ENCODE results near the gene DPP6. TPM values are rescaled to one million over a fixed set of nuclear protein-coding genes. Genes with fewer than 3 reads are reported as not detected.
"Not testable (repeated sequence)": the region's sequence is repeated elsewhere in the genome, so short reads cannot be mapped to it uniquely, and the experiment has no call there.

The DPP6 gene
- not detected in 2 replicates for total RNA-seq

- DNase-seq (ENCODE audit: extremely low read depth, low read depth, low spot score), result not testable (repeated sequence)
Observed at GRCh38 chr7:154051643-154052529, at the start of gene DPP6. TSS of gene DPP6 (plus strand) at chr7:154052398.

- not testable (repeated sequence) for DNase-seq (ENCODE audit: extremely low read depth, low read depth, low spot score)
Observed at GRCh38 chr7:154009423-154009911, 42.7 kb upstream of the DPP6 start.

GRCh38 chr7:154010726-154011568 lies 41.3 kb upstream of the DPP6 start:
- not testable (repeated sequence) for DNase-seq (ENCODE audit: extremely low read depth, low read depth, low spot score)

- not testable (repeated sequence) for DNase-seq (ENCODE audit: extremely low read depth, low read depth, low spot score)
Observed at GRCh38 chr7:154012800-154013199, 39.4 kb upstream of the DPP6 start.

- DNase-seq (ENCODE audit: extremely low read depth, low read depth, low spot score), result not testable (repeated sequence)
Observed at GRCh38 chr7:154015636-154016035, 36.6 kb upstream of the DPP6 start.

GRCh38 chr7:154018354-154018753 lies 33.8 kb upstream of the DPP6 start:
- DNase-seq (ENCODE audit: extremely low read depth, low read depth, low spot score), result not testable (repeated sequence)

- DNase-seq (ENCODE audit: extremely low read depth, low read depth, low spot score), result not testable (repeated sequence)
Observed at GRCh38 chr7:154027805-154028204, 24.4 kb upstream of the DPP6 start.

GRCh38 chr7:154030476-154031080 lies 21.6 kb upstream of the DPP6 start:
- not testable (repeated sequence) for DNase-seq (ENCODE audit: extremely low read depth, low read depth, low spot score)

- DNase-seq (ENCODE audit: extremely low read depth, low read depth, low spot score), result not testable (repeated sequence)
Observed at GRCh38 chr7:154039466-154040165, 12.6 kb upstream of the DPP6 start.

- DNase-seq (ENCODE audit: extremely low read depth, low read depth, low spot score), result not testable (repeated sequence)
Observed at GRCh38 chr7:154050394-154050793, 1.8 kb upstream of the DPP6 start.

GRCh38 chr7:154051006-154051642 lies 1.1 kb upstream of the DPP6 start:
- DNase-seq (ENCODE audit: extremely low read depth, low read depth, low spot score), result not testable (repeated sequence)

- DNase-seq (ENCODE audit: extremely low read depth, low read depth, low spot score), result not testable (repeated sequence)
Observed at GRCh38 chr7:154052530-154053252, 493 bp downstream of the DPP6 start.

GRCh38 chr7:154053466-154054312 lies 1.5 kb downstream of the DPP6 start:
- DNase-seq (ENCODE audit: extremely low read depth, low read depth, low spot score), result not testable (repeated sequence)

- DNase-seq (ENCODE audit: extremely low read depth, low read depth, low spot score), result not testable (repeated sequence)
Observed at GRCh38 chr7:154054664-154055063, 2.5 kb downstream of the DPP6 start.

- DNase-seq (ENCODE audit: extremely low read depth, low read depth, low spot score), result not testable (repeated sequence)
Observed at GRCh38 chr7:154055491-154056106, 3.4 kb downstream of the DPP6 start.

- DNase-seq (ENCODE audit: extremely low read depth, low read depth, low spot score), result not testable (repeated sequence)
Observed at GRCh38 chr7:154058783-154059182, 6.6 kb downstream of the DPP6 start.

GRCh38 chr7:154060551-154060950 lies 8.4 kb downstream of the DPP6 start:
- not testable (repeated sequence) for DNase-seq (ENCODE audit: extremely low read depth, low read depth, low spot score)

- not testable (repeated sequence) for DNase-seq (ENCODE audit: extremely low read depth, low read depth, low spot score)
Observed at GRCh38 chr7:154071833-154072232, 19.6 kb downstream of the DPP6 start.
